Ishikawa (cell line): ENCODE results near the gene CCDC88C.

ENCODE experiments used
- CEBPB ChIP-seq: IDR thresholded peaks from 2 replicates; pipeline ENCODE4 v1.6.1; 2012
- NFIC ChIP-seq: IDR thresholded peaks from 2 replicates; pipeline ENCODE4 v1.6.1; 2012
- TEAD4 ChIP-seq: IDR thresholded peaks from 2 replicates; pipeline ENCODE4 v1.6.1; 2012

GRCh38 chr14:91329486-91330014 is 88.1 kb downstream of the CCDC88C start:
- no peak for TF ChIP-seq NFIC
- no peak for TF ChIP-seq CEBPB
- TF ChIP-seq TEAD4: no peak
